K562 (cell line): ENCODE data around the gene ZSWIM8. TPM values are rescaled to one million over a fixed set of nuclear protein-coding genes. Genes with fewer than 3 reads are reported as not detected.

ENCODE experiments used
- ARID3A ChIP-seq: IDR thresholded peaks from 2 replicates; pipeline ENCODE4 v1.6.1; 2012; ENCODE audit warnings: low read depth, low read length, improper control_type of control experiment, borderline replicate concordance
- ATF3 ChIP-seq, 2 experiments: fragments of 450-650 bp in 1 of 2; sonication (generic) in 1 of 2; formaldehyde crosslinking in 1 of 2; IDR thresholded peaks in 1 of 2; conservative IDR thresholded peaks in 1 of 2; 2 replicates each; pipeline versions ENCODE4 v1.6.1 to v1.8.1; 2016 to 2023; ENCODE audit warnings: mild to moderate bottlenecking in 2 of 2, moderate library complexity in 2 of 2, inconsistent platforms in 1 of 2, missing genetic modification reagents in 1 of 2
- ETV6 ChIP-seq, 3 experiments: fragments of 150-350 bp in 1 of 3; sonication (generic) in 1 of 3; formaldehyde crosslinking in 1 of 3; IDR thresholded peaks; 2 replicates each; pipeline versions ENCODE4 v1.6.1 to v1.8.0; 2014 to 2022; ENCODE audit warnings: borderline replicate concordance in 2 of 3, low read depth in 2 of 3, antibody characterized with exemption in 1 of 3, low read length in 1 of 3, mild to moderate bottlenecking in 1 of 3, missing genetic modification reagents in 1 of 3
- FUS ChIP-seq: fragments of 200-400 bp; formaldehyde crosslinking; optimal IDR thresholded peaks from 2 replicates; pipeline ENCODE3; 2017; ENCODE audit warnings: low read depth, low read length
- MBD1 ChIP-seq: fragments of 250-450 bp; sonication (Bioruptor Pico); IDR thresholded peaks from 2 replicates; pipeline ENCODE4 v1.8.0; 2022; ENCODE audit warnings: inconsistent platforms
- SFPQ ChIP-seq: fragments of 200-400 bp; formaldehyde crosslinking; IDR thresholded peaks from 2 replicates; pipeline ENCODE4 v1.6.1; 2017; ENCODE audit warnings: mild to moderate bottlenecking, low read depth, low read length, moderate library complexity
- TBP ChIP-seq: optimal IDR thresholded peaks from 2 replicates; pipeline ENCODE3; 2011; ENCODE audit warnings: low read depth, low read length, improper control_type of control experiment
- U2AF1 ChIP-seq: fragments of 200-400 bp; formaldehyde crosslinking; optimal IDR thresholded peaks from 2 replicates; pipeline ENCODE3; 2017; ENCODE audit warnings: mild to moderate bottlenecking, low read depth, low read length, moderate library complexity
- WHSC1 ChIP-seq: IDR thresholded peaks from one replicate; pipeline ENCODE4 v1.6.1; 2012; ENCODE audit warnings: low read length, control low read depth, inconsistent platforms
- ZNF12 ChIP-seq: sonication (generic); formaldehyde crosslinking; IDR thresholded peaks from 2 replicates; pipeline ENCODE4 v1.4.0; 2020; ENCODE audit warnings: mild to moderate bottlenecking, missing genetic modification reagents
- ZNF512 ChIP-seq: IDR thresholded peaks from 2 replicates; pipeline ENCODE4 v1.6.1; 2016; ENCODE audit warnings: missing genetic modification characterization, missing compliant biosample characterization
- ZNF655 ChIP-seq: fragments of 250-450 bp; sonication (Bioruptor Pico); IDR thresholded peaks from 2 replicates; pipeline ENCODE4 v1.5.0; 2021
- polyA plus RNA-seq, 8 experiments: library from polyadenylated mRNA; depleted of rRNA in 4 of 8; stranded (reverse) in 5 of 8; unstranded in 3 of 8; fragments of >200 nt; fragmentation: Nextera tagmentation in 2 of 8; fragmentation: Illumina TruSeq in 1 of 8; extraction: Ambion mirVana in 2 of 8; extraction: Trizol in 1 of 8; gene quantifications; 2 replicates each; pipeline versions ENCODE4 v1.2.1 to v1.2.3, GENCODE V29; 2011 to 2014; ENCODE audit warnings: inconsistent platforms in 1 of 8, missing spikeins in 1 of 8
- total RNA-seq, 7 experiments: library from RNA; depleted of rRNA in 6 of 7; stranded (reverse); fragments of >200 nt in 6 of 7; fragmentation: Illumina TruSeq in 2 of 7; extraction: Trizol in 2 of 7; gene quantifications; 2 replicates each; pipeline versions ENCODE4 v1.2.1 to v1.2.3, GENCODE V29; 2011 to 2021; ENCODE audit warnings: low replicate concordance in 1 of 7

Gene ZSWIM8
- total and polyA plus RNA-seq, 9 of the 15 experiments (the other 6 are each of a cell fraction or from before 2014, with no cell fraction given), result 5.6 to 47.8 (median 26.7) TPM

GRCh38 chr10:73743905-73744663, 41.3 kb upstream of the ZSWIM8 start, which contains the start of gene SEC24C (continued):
- TF ChIP-seq ZNF512 (no peak), FUS (no peak), ATF3 (IDR thresholded peaks at IDR 0.05) (peak; percentile 65; the same call in 1 of the 2 replicates), ATF3 (CRISPR knock-in tag; conservative IDR thresholded peaks at IDR 0.05) (peak; percentile 41; the same call in 1 of the 2 replicates), ETV6 (IDR thresholded peaks at IDR 0.05; ENCODE audit: borderline replicate concordance in 1 of 2, low read depth in 2 of 2, low read length in 1 of 2) (no peak), ETV6 (CRISPR knock-in tag; IDR thresholded peaks at IDR 0.05; ENCODE audit: borderline replicate concordance) (no peak), MBD1 (CRISPR knock-in tag) (no peak), TBP (peak; percentile 96), WHSC1 (no peak), ZNF655 (no peak), ARID3A (no peak), U2AF1 (no peak), SFPQ (no peak), ZNF12 (CRISPR knock-in tag) (no peak)
